ENCODE data around the gene DNAL4.

The DNAL4 gene

GRCh38 chr22:38745676-38746460 lies 48.1 kb downstream of the DNAL4 start:
- DNase-seq (ENCODE audit: extremely low read depth, low read depth) = no peak
- TF ChIP-seq CTCF (IDR thresholded peaks at IDR 0.05; ENCODE audit: low read depth, low read length) = no peak

GRCh38 chr22:38744981-38745380 lies 49.0 kb downstream of the DNAL4 start:
- TF ChIP-seq CTCF (IDR thresholded peaks at IDR 0.05; ENCODE audit: low read depth, low read length) = no peak
- no peak for DNase-seq (ENCODE audit: extremely low read depth, low read depth)

- no peak for TF ChIP-seq CTCF (IDR thresholded peaks at IDR 0.05; ENCODE audit: low read depth, low read length)
- no peak for DNase-seq (ENCODE audit: extremely low read depth, low read depth)
Measured at GRCh38 chr22:38742176-38742942, 51.6 kb downstream of the DNAL4 start.

- no peak for TF ChIP-seq CTCF (IDR thresholded peaks at IDR 0.05; ENCODE audit: low read depth, low read length)
- DNase-seq (ENCODE audit: extremely low read depth, low read depth) = no peak
Measured at GRCh38 chr22:38741576-38741975, 52.4 kb downstream of the DNAL4 start.

- DNase-seq (ENCODE audit: extremely low read depth, low read depth) = no peak
- TF ChIP-seq CTCF (IDR thresholded peaks at IDR 0.05; ENCODE audit: low read depth, low read length) = no peak
Measured at GRCh38 chr22:38741166-38741565, 52.8 kb downstream of the DNAL4 start.

GRCh38 chr22:38740754-38741153 lies 53.2 kb downstream of the DNAL4 start:
- DNase-seq (ENCODE audit: extremely low read depth, low read depth) = no peak
- no peak for TF ChIP-seq CTCF (IDR thresholded peaks at IDR 0.05; ENCODE audit: low read depth, low read length)

GRCh38 chr22:38740116-38740723 lies 53.7 kb downstream of the DNAL4 start:
- no peak for TF ChIP-seq CTCF (IDR thresholded peaks at IDR 0.05; ENCODE audit: low read depth, low read length)
- no peak for DNase-seq (ENCODE audit: extremely low read depth, low read depth)
